ENCODE results near the gene NDOR1.
"Not testable (repeated sequence)": the region's sequence is repeated elsewhere in the genome, so short reads cannot be mapped to it uniquely, and the experiment has no call there.

Gene NDOR1

GRCh38 chr9:137232510-137232909 lies 27.0 kb downstream of the NDOR1 start:
- H3K27ac ChIP-seq (ENCODE audit: low read depth, low read length): no peak overlapping the region
- H3K36me3 ChIP-seq (ENCODE audit: control insufficient read depth, insufficient read depth, low read length): no peaks in the 10 kb centered on the region
- H3K9ac ChIP-seq (ENCODE audit: low read length): no peak overlapping the region
- peaks cover 9% of the 10 kb centered on the region for H3K4me1 ChIP-seq (ENCODE audit: control insufficient read depth, insufficient read depth, low read length)
- H3K4me3 ChIP-seq (ENCODE audit: low read length): no peak overlapping the region
- peaks cover 43% of the 10 kb centered on the region for H3K27me3 ChIP-seq (ENCODE audit: control insufficient read depth, insufficient read depth, low read length)

- Histone ChIP-seq H3K27ac (ENCODE audit: low read depth, low read length) (no peak overlapping the region), H3K9ac (ENCODE audit: low read length) (no peak overlapping the region), H3K36me3 (ENCODE audit: control insufficient read depth, insufficient read depth, low read length) (no peaks in the 10 kb centered on the region), H3K27me3 (ENCODE audit: control insufficient read depth, insufficient read depth, low read length) (peaks cover 42% of the 10 kb centered on the region), H3K4me1 (ENCODE audit: control insufficient read depth, insufficient read depth, low read length) (peaks cover 10% of the 10 kb centered on the region), H3K4me3 (ENCODE audit: low read length) (no peak overlapping the region)
Observed at GRCh38 chr9:137233143-137233980, 27.9 kb downstream of the NDOR1 start.

- Histone ChIP-seq H3K4me3 (ENCODE audit: low read length) (no peak overlapping the region), H3K9ac (ENCODE audit: low read length) (no peak overlapping the region), H3K4me1 (ENCODE audit: control insufficient read depth, insufficient read depth, low read length) (peaks cover 11% of the 10 kb centered on the region)
Observed at GRCh38 chr9:137234055-137234697, 28.7 kb downstream of the NDOR1 start.

GRCh38 chr9:137234758-137235423 lies 29.4 kb downstream of the NDOR1 start:
- no peak overlapping the region for H3K9ac ChIP-seq (ENCODE audit: low read length)
- no peaks in the 10 kb centered on the region for H3K36me3 ChIP-seq (ENCODE audit: control insufficient read depth, insufficient read depth, low read length)
- peaks cover 29% of the 10 kb centered on the region for H3K27me3 ChIP-seq (ENCODE audit: control insufficient read depth, insufficient read depth, low read length)
- H3K4me1 ChIP-seq (ENCODE audit: control insufficient read depth, insufficient read depth, low read length): peaks cover 11% of the 10 kb centered on the region
- H3K4me3 ChIP-seq (ENCODE audit: low read length): no peak overlapping the region
- no peak overlapping the region for H3K27ac ChIP-seq (ENCODE audit: low read depth, low read length)

More at GRCh38 chr9:137234055-137234697, 28.7 kb downstream of the NDOR1 start:
- Histone ChIP-seq H3K27ac (ENCODE audit: low read depth, low read length) (no peak overlapping the region), H3K27me3 (ENCODE audit: control insufficient read depth, insufficient read depth, low read length) (peaks cover 34% of the 10 kb centered on the region), H3K36me3 (ENCODE audit: control insufficient read depth, insufficient read depth, low read length) (no peaks in the 10 kb centered on the region)

GRCh38 chr9:137235424-137236237 lies 30.1 kb downstream of the NDOR1 start:
- peak overlapping the region; percentile 2 for H3K4me3 ChIP-seq (ENCODE audit: low read length)
- H3K36me3 ChIP-seq (ENCODE audit: control insufficient read depth, insufficient read depth, low read length): no peaks in the 10 kb centered on the region
- H3K27me3 ChIP-seq (ENCODE audit: control insufficient read depth, insufficient read depth, low read length): peaks cover 21% of the 10 kb centered on the region
- H3K4me1 ChIP-seq (ENCODE audit: control insufficient read depth, insufficient read depth, low read length): peaks cover 11% of the 10 kb centered on the region
- no peak overlapping the region for H3K27ac ChIP-seq (ENCODE audit: low read depth, low read length)
- H3K9ac ChIP-seq (ENCODE audit: low read length): no peak overlapping the region

- peaks cover 11% of the 10 kb centered on the region for H3K4me1 ChIP-seq (ENCODE audit: control insufficient read depth, insufficient read depth, low read length)
- no peaks in the 10 kb centered on the region for H3K36me3 ChIP-seq (ENCODE audit: control insufficient read depth, insufficient read depth, low read length)
- no peak overlapping the region for H3K9ac ChIP-seq (ENCODE audit: low read length)
- H3K27me3 ChIP-seq (ENCODE audit: control insufficient read depth, insufficient read depth, low read length): peaks cover 19% of the 10 kb centered on the region
- H3K27ac ChIP-seq (ENCODE audit: low read depth, low read length): no peak overlapping the region
- H3K4me3 ChIP-seq (ENCODE audit: low read length): peak overlapping the region; percentile 41
Observed at GRCh38 chr9:137236238-137236935, 30.9 kb downstream of the NDOR1 start.

GRCh38 chr9:137236936-137237421 lies 31.5 kb downstream of the NDOR1 start:
- Histone ChIP-seq H3K4me1 (ENCODE audit: control insufficient read depth, insufficient read depth, low read length) (peaks cover 11% of the 10 kb centered on the region), H3K4me3 (ENCODE audit: low read length) (peak overlapping the region; percentile 41), H3K27me3 (ENCODE audit: control insufficient read depth, insufficient read depth, low read length) (peaks cover 19% of the 10 kb centered on the region), H3K9ac (ENCODE audit: low read length) (no peak overlapping the region), H3K36me3 (ENCODE audit: control insufficient read depth, insufficient read depth, low read length) (no peaks in the 10 kb centered on the region), H3K27ac (ENCODE audit: low read depth, low read length) (no peak overlapping the region)

GRCh38 chr9:137237759-137238726 lies 32.5 kb downstream of the NDOR1 start:
- Histone ChIP-seq H3K9ac (ENCODE audit: low read length) (no peak overlapping the region), H3K27me3 (ENCODE audit: control insufficient read depth, insufficient read depth, low read length) (peaks cover 16% of the 10 kb centered on the region), H3K4me3 (ENCODE audit: low read length) (peak overlapping the region; percentile 21), H3K27ac (ENCODE audit: low read depth, low read length) (no peak overlapping the region), H3K4me1 (ENCODE audit: control insufficient read depth, insufficient read depth, low read length) (peaks cover 20% of the 10 kb centered on the region), H3K36me3 (ENCODE audit: control insufficient read depth, insufficient read depth, low read length) (peaks cover 7% of the 10 kb centered on the region)

- Histone ChIP-seq H3K9ac (ENCODE audit: low read length) (peak overlapping the region; percentile 40), H3K27ac (ENCODE audit: low read depth, low read length) (peak overlapping the region; percentile 96), H3K4me1 (ENCODE audit: control insufficient read depth, insufficient read depth, low read length) (peaks cover 20% of the 10 kb centered on the region), H3K4me3 (ENCODE audit: low read length) (peak overlapping the region; percentile 82), H3K36me3 (ENCODE audit: control insufficient read depth, insufficient read depth, low read length) (peaks cover 11% of the 10 kb centered on the region)
- H3K27me3 ChIP-seq (ENCODE audit: control insufficient read depth, insufficient read depth, low read length): not testable (repeated sequence)
Observed at GRCh38 chr9:137239541-137240200, 34.2 kb downstream of the NDOR1 start.

GRCh38 chr9:137240318-137240840 lies 34.9 kb downstream of the NDOR1 start:
- peaks cover 20% of the 10 kb centered on the region for H3K4me1 ChIP-seq (ENCODE audit: control insufficient read depth, insufficient read depth, low read length)
- H3K27me3 ChIP-seq (ENCODE audit: control insufficient read depth, insufficient read depth, low read length): peaks cover 2% of the 10 kb centered on the region
- H3K4me3 ChIP-seq (ENCODE audit: low read length): peak overlapping the region; percentile 82
- H3K27ac ChIP-seq (ENCODE audit: low read depth, low read length): peak overlapping the region; percentile 96
- H3K9ac ChIP-seq (ENCODE audit: low read length): peak overlapping the region; percentile 40
- H3K36me3 ChIP-seq (ENCODE audit: control insufficient read depth, insufficient read depth, low read length): peaks cover 11% of the 10 kb centered on the region
